ENCODE results near the gene ZBED3.

DNA sequence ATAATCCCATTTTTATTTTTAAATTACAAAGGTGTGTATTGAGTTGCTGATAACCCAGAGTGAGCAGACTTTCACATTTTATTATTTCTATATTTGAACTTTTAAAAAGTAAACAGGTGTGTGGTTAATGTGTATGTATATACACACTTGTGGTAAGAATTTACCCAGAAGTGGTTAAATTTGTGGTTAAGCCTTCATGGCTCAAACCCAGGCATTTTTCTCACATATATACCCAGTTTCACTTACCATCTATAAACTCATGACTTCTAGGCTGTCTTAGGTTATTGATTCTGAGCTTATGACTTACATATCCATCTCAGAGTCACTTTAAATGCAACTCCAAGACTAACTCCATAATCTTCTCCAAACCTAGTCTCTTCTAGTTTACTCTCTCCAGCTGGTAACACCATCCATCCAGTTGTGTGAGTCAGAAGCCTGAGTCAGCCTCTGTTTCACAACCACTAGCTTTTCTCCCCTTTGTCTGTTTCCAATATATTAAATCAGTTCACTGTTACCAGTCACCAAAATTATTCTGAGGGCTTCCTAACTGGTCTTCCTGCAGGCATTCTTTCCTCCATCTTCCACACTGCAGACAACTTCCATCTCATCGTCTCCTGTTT is 20.2 kb downstream of the ZBED3 start:
- no peak for TF ChIP-seq POLR2A (IDR thresholded peaks at IDR 0.05)
- TF ChIP-seq, protein P1, sequence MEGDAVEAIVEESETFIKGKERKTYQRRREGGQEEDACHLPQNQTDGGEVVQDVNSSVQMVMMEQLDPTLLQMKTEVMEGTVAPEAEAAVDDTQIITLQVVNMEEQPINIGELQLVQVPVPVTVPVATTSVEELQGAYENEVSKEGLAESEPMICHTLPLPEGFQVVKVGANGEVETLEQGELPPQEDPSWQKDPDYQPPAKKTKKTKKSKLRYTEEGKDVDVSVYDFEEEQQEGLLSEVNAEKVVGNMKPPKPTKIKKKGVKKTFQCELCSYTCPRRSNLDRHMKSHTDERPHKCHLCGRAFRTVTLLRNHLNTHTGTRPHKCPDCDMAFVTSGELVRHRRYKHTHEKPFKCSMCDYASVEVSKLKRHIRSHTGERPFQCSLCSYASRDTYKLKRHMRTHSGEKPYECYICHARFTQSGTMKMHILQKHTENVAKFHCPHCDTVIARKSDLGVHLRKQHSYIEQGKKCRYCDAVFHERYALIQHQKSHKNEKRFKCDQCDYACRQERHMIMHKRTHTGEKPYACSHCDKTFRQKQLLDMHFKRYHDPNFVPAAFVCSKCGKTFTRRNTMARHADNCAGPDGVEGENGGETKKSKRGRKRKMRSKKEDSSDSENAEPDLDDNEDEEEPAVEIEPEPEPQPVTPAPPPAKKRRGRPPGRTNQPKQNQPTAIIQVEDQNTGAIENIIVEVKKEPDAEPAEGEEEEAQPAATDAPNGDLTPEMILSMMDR (IDR thresholded peaks at IDR 0.05), result no peak
- no peak for TF ChIP-seq EP300 (IDR thresholded peaks at IDR 0.05)

Measured in tibial nerve (tissue), 4 donors.